HEK293 (cell line): ENCODE measurements around the gene MAP3K6.

ENCODE experiments used
- MYNN ChIP-seq: fragments of 450-650 bp; formaldehyde crosslinking; IDR thresholded peaks from 2 replicates; pipeline ENCODE4 v1.5.1; 2016; ENCODE audit warnings: missing biosample characterization, missing genetic modification characterization, borderline replicate concordance
- ZNF274 ChIP-seq, 2 experiments: fragments of 200-500 bp in 1 of 2; fragments of 450-650 bp in 1 of 2; sonication (Bioruptor generic) in 1 of 2; formaldehyde crosslinking in 1 of 2; IDR thresholded peaks; 2 replicates each; pipeline versions ENCODE4 v1.5.1 to v1.6.1; 2014 to 2016; ENCODE audit warnings: borderline replicate concordance in 1 of 2, inconsistent platforms in 1 of 2, low read length in 1 of 2, missing biosample characterization in 1 of 2, missing genetic modification characterization in 1 of 2
- ZNF692 ChIP-seq: fragments of 450-650 bp; formaldehyde crosslinking; IDR thresholded peaks from 2 replicates; pipeline ENCODE4 v1.5.1; 2016; ENCODE audit warnings: missing biosample characterization, missing genetic modification characterization

DNA sequence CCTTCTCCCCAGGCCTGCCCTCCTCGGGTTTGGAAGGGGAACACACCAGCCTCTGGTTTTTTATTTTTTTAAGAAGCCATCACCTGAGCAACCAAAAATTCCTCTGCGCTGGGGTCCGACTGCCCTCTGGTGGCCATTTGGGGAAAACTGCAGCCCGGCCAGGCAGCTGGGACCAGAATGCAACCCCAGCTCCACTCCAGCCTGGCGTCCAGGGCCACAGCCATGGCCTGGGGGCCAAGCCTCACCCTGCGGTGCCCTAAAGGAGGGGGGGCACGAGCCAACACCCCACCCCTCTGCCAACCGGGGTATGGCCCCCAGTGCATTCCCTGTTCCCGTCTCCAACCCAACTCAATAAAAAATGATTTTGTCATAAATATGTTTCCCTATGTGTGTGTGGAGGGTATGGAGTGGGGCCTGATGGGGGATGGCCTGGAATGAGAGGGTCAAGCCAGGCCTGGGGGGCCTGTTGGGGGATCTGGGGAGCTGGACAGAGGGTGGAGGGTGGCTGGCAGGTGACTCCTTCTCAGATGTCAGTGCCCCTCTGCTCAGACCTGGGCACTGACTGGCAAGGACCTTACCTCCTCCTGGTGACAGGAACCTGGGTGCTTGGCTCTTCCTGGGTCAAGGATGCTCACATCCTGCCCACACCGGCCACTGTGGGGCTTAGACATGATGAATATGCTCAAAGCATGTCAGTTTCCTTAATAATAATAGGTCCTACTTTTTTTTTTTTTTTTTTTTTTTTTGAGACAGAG is 28.9 kb upstream of the MAP3K6 start:
- TF ChIP-seq ZNF274 (IDR thresholded peaks at IDR 0.05; ENCODE audit: low read length) (no peak), ZNF274 (tag by site-specific recombination; IDR thresholded peaks at IDR 0.05; ENCODE audit: borderline replicate concordance) (no peak), MYNN (tag by site-specific recombination) (no peak), ZNF692 (tag by site-specific recombination) (0 out of 2 replicates have a peak, but pooled peaks have one; percentile 16)
